Panc1 (cell line): ENCODE measurements around the gene SLC6A6.

Experiments used
- POLR2AphosphoS5 ChIP-seq: IDR thresholded peaks from 2 replicates; pipeline ENCODE4 v1.6.1; 2012; ENCODE audit warnings: mild to moderate bottlenecking, low read depth, low read length, moderate library complexity
- SIN3A ChIP-seq: IDR thresholded peaks from 2 replicates; pipeline ENCODE4 v1.6.1; 2012; ENCODE audit warnings: low read depth, mild to moderate bottlenecking, low read length, moderate library complexity, borderline replicate concordance; ENCODE audit not compliant: insufficient read depth
- TCF7L2 ChIP-seq: IDR thresholded peaks from 2 replicates; pipeline ENCODE4 v1.6.1; 2011; ENCODE audit warnings: mild to moderate bottlenecking, low read depth, low read length, inconsistent platforms
- TF ChIP-seq, protein P1 (sequence below): fragments of 450-650 bp; IDR thresholded peaks from 2 replicates; pipeline ENCODE4 v1.5.1; 2017; ENCODE audit warnings: mild to moderate bottlenecking
- TF ChIP-seq, protein P2 (sequence below), 2 experiments: IDR thresholded peaks; 2 replicates each; pipeline ENCODE4 v1.6.1; 2011 to 2012; ENCODE audit warnings: low read depth in 2 of 2, control low read depth in 1 of 2, low read length in 1 of 2, mild to moderate bottlenecking in 1 of 2, moderate library complexity in 1 of 2; ENCODE audit not compliant: insufficient read depth in 1 of 2

DNA sequence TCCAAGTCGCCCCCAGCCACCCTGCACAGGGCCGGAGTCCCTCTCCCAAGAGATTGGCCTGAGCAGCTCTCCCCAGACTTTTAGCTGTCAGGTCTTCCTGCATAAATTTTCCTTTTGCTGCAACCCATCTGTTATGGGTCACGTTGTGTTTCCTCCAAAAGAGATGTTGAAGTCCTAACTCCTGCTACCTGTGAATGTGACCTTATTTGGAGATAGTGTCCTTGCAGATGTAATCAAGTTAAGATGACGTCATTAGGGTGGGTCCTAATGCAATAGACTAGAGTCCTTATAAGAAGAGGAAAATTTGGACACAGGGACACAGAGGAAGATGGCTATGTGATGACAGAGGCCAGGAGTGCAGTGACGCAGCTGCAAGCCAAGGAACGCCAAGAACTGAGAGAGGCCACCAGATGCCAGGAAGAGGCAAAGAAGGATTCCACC lies 13.2 kb upstream of the SLC6A6 start:
- TF ChIP-seq, protein P1, sequence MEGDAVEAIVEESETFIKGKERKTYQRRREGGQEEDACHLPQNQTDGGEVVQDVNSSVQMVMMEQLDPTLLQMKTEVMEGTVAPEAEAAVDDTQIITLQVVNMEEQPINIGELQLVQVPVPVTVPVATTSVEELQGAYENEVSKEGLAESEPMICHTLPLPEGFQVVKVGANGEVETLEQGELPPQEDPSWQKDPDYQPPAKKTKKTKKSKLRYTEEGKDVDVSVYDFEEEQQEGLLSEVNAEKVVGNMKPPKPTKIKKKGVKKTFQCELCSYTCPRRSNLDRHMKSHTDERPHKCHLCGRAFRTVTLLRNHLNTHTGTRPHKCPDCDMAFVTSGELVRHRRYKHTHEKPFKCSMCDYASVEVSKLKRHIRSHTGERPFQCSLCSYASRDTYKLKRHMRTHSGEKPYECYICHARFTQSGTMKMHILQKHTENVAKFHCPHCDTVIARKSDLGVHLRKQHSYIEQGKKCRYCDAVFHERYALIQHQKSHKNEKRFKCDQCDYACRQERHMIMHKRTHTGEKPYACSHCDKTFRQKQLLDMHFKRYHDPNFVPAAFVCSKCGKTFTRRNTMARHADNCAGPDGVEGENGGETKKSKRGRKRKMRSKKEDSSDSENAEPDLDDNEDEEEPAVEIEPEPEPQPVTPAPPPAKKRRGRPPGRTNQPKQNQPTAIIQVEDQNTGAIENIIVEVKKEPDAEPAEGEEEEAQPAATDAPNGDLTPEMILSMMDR = no peak
- no peak for TF ChIP-seq SIN3A
- no peak for TF ChIP-seq POLR2AphosphoS5
- no peak for TF ChIP-seq TCF7L2
- TF ChIP-seq, protein P2, sequence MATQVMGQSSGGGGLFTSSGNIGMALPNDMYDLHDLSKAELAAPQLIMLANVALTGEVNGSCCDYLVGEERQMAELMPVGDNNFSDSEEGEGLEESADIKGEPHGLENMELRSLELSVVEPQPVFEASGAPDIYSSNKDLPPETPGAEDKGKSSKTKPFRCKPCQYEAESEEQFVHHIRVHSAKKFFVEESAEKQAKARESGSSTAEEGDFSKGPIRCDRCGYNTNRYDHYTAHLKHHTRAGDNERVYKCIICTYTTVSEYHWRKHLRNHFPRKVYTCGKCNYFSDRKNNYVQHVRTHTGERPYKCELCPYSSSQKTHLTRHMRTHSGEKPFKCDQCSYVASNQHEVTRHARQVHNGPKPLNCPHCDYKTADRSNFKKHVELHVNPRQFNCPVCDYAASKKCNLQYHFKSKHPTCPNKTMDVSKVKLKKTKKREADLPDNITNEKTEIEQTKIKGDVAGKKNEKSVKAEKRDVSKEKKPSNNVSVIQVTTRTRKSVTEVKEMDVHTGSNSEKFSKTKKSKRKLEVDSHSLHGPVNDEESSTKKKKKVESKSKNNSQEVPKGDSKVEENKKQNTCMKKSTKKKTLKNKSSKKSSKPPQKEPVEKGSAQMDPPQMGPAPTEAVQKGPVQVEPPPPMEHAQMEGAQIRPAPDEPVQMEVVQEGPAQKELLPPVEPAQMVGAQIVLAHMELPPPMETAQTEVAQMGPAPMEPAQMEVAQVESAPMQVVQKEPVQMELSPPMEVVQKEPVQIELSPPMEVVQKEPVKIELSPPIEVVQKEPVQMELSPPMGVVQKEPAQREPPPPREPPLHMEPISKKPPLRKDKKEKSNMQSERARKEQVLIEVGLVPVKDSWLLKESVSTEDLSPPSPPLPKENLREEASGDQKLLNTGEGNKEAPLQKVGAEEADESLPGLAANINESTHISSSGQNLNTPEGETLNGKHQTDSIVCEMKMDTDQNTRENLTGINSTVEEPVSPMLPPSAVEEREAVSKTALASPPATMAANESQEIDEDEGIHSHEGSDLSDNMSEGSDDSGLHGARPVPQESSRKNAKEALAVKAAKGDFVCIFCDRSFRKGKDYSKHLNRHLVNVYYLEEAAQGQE (IDR thresholded peaks at IDR 0.05; ENCODE audit: insufficient read depth in 1 of 2, low read depth in 2 of 2, low read length in 1 of 2) = no peak
